Parathyroid adenoma (tissue), 2 donors: ENCODE data around the gene ABTB2.

Source experiments
- H2AFZ ChIP-seq: fragments of 300-600 bp; sonication (generic); one replicate; pipeline ENCODE4 v1.7.0; 2017; ENCODE audit warnings: antibody characterized with exemption, mild to moderate bottlenecking
- H3K27ac ChIP-seq: fragments of 300-600 bp; sonication (generic); one replicate; pipeline ENCODE4 v1.7.0; 2017
- H3K27me3 ChIP-seq: fragments of 300-600 bp; sonication (generic); one replicate; pipeline ENCODE4 v1.7.0; 2017; ENCODE audit warnings: low read length; ENCODE audit not compliant: control insufficient read depth, insufficient read depth
- H3K36me3 ChIP-seq: fragments of 300-600 bp; sonication (generic); one replicate; pipeline ENCODE4 v1.7.0; 2017; ENCODE audit warnings: low read length; ENCODE audit not compliant: control insufficient read depth, insufficient read depth
- H3K4me1 ChIP-seq: fragments of 300-600 bp; sonication (generic); one replicate; pipeline ENCODE4 v1.7.0; 2017; ENCODE audit warnings: control low read depth
- H3K4me2 ChIP-seq: fragments of 300-600 bp; sonication (generic); one replicate; pipeline ENCODE4 v1.7.0; 2017; ENCODE audit warnings: low read length
- H3K4me3 ChIP-seq: fragments of 300-600 bp; sonication (generic); one replicate; pipeline ENCODE4 v1.7.0; 2017; ENCODE audit warnings: low read depth, low read length
- H3K79me2 ChIP-seq: fragments of 300-600 bp; sonication (generic); one replicate; pipeline ENCODE4 v1.7.0; 2017; ENCODE audit warnings: control low read depth
- H3K9ac ChIP-seq: fragments of 300-600 bp; sonication (generic); one replicate; pipeline ENCODE4 v1.7.0; 2017; ENCODE audit warnings: mild to moderate bottlenecking
- H3K9me3 ChIP-seq: fragments of 300-600 bp; sonication (generic); one replicate; pipeline ENCODE4 v1.7.0; 2017; ENCODE audit warnings: low read length; ENCODE audit not compliant: control insufficient read depth
- TF ChIP-seq, protein P1 (sequence below): fragments of 300-600 bp; sonication (generic); IDR thresholded peaks from one replicate; pipeline ENCODE4 v1.7.0; 2017; ENCODE audit warnings: antibody characterized with exemption, mild to moderate bottlenecking
- donor health status: primary hyperparathyroidism.

ABTB2 gene

DNA sequence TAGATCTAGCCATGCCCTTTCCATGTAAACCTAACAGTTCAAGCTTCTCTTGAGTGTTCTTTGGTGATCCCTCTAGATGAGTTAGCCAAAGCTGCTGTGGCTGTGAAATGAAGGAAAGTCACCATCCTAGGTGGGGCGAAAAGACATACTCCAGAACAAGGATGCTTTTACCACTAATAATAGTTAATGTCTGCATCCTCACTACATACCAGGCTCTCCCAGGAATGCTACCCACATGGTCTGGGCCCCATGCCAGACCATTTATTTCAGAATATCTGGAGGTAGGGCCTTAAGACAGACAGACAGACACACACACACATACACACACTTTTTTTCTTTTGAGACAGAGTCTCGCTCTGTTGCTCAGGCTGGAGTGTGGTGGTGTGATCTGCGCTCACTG, 14.7 kb downstream of the ABTB2 start:
- Histone ChIP-seq H3K4me1 (no peaks in the 10 kb centered on the region), H3K27me3 (no peaks in the 10 kb centered on the region), H3K79me2 (no peaks in the 10 kb centered on the region), H3K9me3 (no peaks in the 10 kb centered on the region), H3K27ac (no peak overlapping the region), H3K36me3 (no peaks in the 10 kb centered on the region), H3K9ac (no peak overlapping the region), H3K4me3 (no peak overlapping the region), H3K4me2 (no peak overlapping the region), H2AFZ (no peak overlapping the region)
- TF ChIP-seq, protein P1, sequence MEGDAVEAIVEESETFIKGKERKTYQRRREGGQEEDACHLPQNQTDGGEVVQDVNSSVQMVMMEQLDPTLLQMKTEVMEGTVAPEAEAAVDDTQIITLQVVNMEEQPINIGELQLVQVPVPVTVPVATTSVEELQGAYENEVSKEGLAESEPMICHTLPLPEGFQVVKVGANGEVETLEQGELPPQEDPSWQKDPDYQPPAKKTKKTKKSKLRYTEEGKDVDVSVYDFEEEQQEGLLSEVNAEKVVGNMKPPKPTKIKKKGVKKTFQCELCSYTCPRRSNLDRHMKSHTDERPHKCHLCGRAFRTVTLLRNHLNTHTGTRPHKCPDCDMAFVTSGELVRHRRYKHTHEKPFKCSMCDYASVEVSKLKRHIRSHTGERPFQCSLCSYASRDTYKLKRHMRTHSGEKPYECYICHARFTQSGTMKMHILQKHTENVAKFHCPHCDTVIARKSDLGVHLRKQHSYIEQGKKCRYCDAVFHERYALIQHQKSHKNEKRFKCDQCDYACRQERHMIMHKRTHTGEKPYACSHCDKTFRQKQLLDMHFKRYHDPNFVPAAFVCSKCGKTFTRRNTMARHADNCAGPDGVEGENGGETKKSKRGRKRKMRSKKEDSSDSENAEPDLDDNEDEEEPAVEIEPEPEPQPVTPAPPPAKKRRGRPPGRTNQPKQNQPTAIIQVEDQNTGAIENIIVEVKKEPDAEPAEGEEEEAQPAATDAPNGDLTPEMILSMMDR, result no peak

DNA sequence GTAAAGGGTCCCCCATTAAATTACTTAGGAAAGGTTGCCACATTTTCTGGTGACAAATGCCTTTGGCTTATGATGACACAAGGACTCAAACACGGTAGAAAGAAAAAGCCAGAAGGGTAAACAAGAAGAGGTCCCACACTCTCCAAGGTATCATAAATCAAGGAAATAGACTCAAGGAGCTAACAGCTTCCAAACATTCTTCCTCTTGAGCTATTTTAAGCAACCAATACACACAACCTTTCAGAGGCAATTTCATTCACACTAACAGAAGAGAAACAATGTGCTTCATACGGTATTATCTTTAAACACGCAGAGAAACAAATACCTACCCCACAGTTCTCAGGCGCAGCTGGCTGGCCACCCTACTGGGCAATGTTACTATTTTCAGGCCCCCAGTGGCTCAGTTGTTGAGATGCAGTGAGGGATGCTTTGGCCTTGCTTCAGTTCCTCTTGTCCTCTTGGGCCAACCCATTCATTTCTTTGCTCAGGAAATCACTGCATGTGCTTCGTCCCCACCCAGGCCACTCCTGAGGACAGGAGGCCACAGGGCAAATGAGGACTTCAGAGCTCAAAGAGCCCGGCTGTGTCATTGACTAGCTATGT, 15.8 kb downstream of the ABTB2 start:
- Histone ChIP-seq H3K4me3 (no peak overlapping the region), H3K9ac (no peak overlapping the region), H2AFZ (no peak overlapping the region), H3K4me2 (no peak overlapping the region), H3K79me2 (no peaks in the 10 kb centered on the region), H3K27me3 (no peaks in the 10 kb centered on the region), H3K27ac (no peak overlapping the region), H3K4me1 (no peaks in the 10 kb centered on the region), H3K9me3 (no peaks in the 10 kb centered on the region), H3K36me3 (no peaks in the 10 kb centered on the region)
- TF ChIP-seq, protein P1, result no peak

DNA sequence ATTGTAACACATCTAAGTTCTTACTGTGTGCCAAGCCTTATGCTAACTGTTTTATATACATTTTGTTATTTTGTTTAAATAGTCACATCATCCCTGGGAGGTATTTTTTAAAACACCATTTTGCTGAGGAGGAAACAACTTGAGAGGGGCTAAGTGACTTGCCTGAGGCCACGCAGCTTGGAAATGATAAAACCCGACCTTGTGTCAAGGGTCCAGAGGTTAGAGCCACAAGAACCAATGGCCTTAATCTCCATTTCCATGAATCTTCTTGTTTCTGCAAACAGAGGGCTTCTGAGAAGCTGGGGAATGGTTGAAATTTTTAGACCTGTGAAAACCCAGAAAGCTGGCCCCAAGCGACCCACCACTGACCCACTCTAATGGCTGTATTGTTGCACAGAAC, 16.7 kb downstream of the ABTB2 start:
- Histone ChIP-seq H3K27me3 (no peaks in the 10 kb centered on the region), H3K9ac (no peak overlapping the region), H3K4me3 (no peak overlapping the region), H3K9me3 (no peaks in the 10 kb centered on the region), H3K27ac (no peak overlapping the region), H3K4me1 (no peaks in the 10 kb centered on the region), H3K4me2 (no peak overlapping the region), H3K79me2 (no peaks in the 10 kb centered on the region), H2AFZ (no peak overlapping the region), H3K36me3 (no peaks in the 10 kb centered on the region)
- TF ChIP-seq, protein P1, result no peak

DNA sequence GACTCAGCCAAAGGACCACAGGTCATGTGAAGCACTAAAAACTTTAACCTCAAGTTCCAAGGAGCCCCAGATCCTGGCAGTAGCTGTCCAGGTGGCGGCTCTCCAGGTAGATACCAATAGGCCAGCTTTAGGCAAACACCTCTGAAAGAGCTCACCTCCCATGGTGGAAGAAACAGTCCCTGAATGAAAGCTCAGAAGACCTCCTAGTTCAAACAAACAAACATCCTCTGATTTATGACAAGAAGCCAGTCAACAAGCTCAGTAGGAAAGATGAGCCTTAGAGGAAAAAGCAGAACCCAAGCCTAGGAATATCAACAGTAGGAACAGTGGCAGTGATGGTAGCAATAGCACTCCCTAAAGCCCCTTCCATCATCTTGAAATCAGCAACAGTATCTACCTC, 17.2 kb downstream of the ABTB2 start:
- no peaks in the 10 kb centered on the region for H3K27me3 ChIP-seq
- no peaks in the 10 kb centered on the region for H3K79me2 ChIP-seq
- H3K36me3 ChIP-seq, result no peaks in the 10 kb centered on the region
- TF ChIP-seq, protein P1, result no peak
- no peak overlapping the region for H3K4me3 ChIP-seq
- H3K9ac ChIP-seq, result no peak overlapping the region
- H2AFZ ChIP-seq, result no peak overlapping the region
- H3K4me1 ChIP-seq, result no peaks in the 10 kb centered on the region
- no peak overlapping the region for H3K27ac ChIP-seq
- no peaks in the 10 kb centered on the region for H3K9me3 ChIP-seq
- no peak overlapping the region for H3K4me2 ChIP-seq
